Measurements from ENCODE around the gene LRRTM3.

DNA sequence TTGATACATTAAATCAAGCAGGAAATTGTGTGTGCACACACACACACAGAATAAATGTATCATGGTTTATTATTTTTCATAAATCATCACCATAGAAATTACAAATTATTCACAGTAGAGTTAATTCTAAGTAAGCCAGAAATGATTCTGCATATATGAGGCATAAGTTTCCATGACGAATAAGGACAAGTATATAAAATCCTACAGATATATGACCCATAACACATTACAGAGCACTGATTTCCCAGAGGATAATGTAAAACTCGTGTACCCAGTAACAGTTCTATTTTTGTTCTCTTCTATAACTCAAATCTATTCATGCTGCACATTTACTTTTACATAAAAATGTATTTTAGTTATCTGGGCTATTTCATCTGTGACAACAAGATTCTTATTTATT, 169.7 kb downstream of the LRRTM3 start:
- no peak for TF ChIP-seq TAF1 (IDR thresholded peaks at IDR 0.05; ENCODE audit: borderline replicate concordance, low read depth, low read length)
- no peak for TF ChIP-seq POLR2A (IDR thresholded peaks at IDR 0.05; ENCODE audit: low read depth, low read length)

Data from GM12892 (cell line).